ENCODE results near the gene CHP2. TPM values are rescaled to one million over a fixed set of nuclear protein-coding genes. Genes with fewer than 3 reads are reported as not detected.

CHP2 gene
- polyA plus RNA-seq, 12 donors = 0.09 to 16.3 (median 0.31) TPM; not detected in 3

DNA sequence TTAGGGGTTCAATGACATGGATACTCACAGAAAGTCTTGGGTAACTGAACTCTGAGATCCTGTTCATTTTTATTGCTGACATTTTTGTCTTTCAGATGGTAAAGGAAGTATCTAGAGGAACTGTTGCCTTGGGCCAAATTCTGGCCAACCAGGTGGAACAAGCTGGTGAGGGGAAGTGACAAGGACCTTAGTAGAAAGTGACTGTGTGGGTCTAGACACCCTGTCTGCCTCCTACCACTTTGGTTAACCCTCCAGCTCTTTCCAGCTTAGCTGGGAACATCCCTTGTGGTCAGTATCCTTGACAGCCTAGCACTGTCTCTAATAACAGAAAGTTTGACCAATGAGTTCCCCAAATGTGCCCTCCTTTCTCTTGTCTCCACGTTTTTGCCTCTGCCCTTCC is 52.2 kb downstream of the CHP2 start:
- DNase-seq = no peak

Other genes starting within 250 kb of the CHP2 start
- 100 to 1,000 TPM in 9 of 12 donors, 10 to 100 TPM in 2, not detected in 1; 49.9 to 167 (median 110) TPM for gene GGA2, start 244.5 kb upstream of the CHP2 start, polyA plus RNA-seq (ENCODE audit: insufficient read length in 12 of 12)
- 10 to 100 TPM in 11 of 12 donors, not detected in 1; 14.9 to 25.3 (median 18.6) TPM for gene EARS2, start 197.7 kb upstream of the CHP2 start, polyA plus RNA-seq (ENCODE audit: insufficient read length in 12 of 12)
- 10 to 100 TPM; 59.3 to 93.8 (median 67.3) TPM for gene UBFD1, start 197.3 kb upstream of the CHP2 start, polyA plus RNA-seq (ENCODE audit: insufficient read length in 12 of 12)
- 100 to 1,000 TPM in 5 of 12 donors, 10 to 100 TPM in 6, not detected in 1; 53.4 to 117 (median 99.1) TPM for gene NDUFAB1, start 158.7 kb upstream of the CHP2 start, polyA plus RNA-seq (ENCODE audit: insufficient read length in 12 of 12)
- 10 to 100 TPM in 8 of 12 donors, 1 to 10 TPM in 3, not detected in 1; 8.1 to 13.9 (median 10.7) TPM for gene PALB2, start 113.7 kb upstream of the CHP2 start, polyA plus RNA-seq (ENCODE audit: insufficient read length in 12 of 12)
- gene DCTN5, start 113.6 kb upstream of the CHP2 start, polyA plus RNA-seq (ENCODE audit: insufficient read length in 12 of 12) = 10 to 100 TPM in 11 of 12 donors, not detected in 1; 30.1 to 58.0 (median 45.5) TPM
- 10 to 100 TPM in 9 of 12 donors, 1 to 10 TPM in 2, not detected in 1; 8.7 to 28.4 (median 13.1) TPM for gene PLK1, start 76.1 kb upstream of the CHP2 start, polyA plus RNA-seq (ENCODE audit: insufficient read length in 12 of 12)
- gene ERN2, start 41.8 kb upstream of the CHP2 start, polyA plus RNA-seq (ENCODE audit: insufficient read length in 12 of 12) = under 1 TPM in 5 of 12 donors, not detected in 7; 0.08 to 0.43 (median 0.17) TPM
- gene PRKCB, start 81.0 kb downstream of the CHP2 start, polyA plus RNA-seq (ENCODE audit: insufficient read length in 12 of 12) = 1 to 10 TPM in 9 of 12 donors, under 1 TPM in 2, not detected in 1; 0.75 to 6.3 (median 1.8) TPM

Data from muscle of arm (tissue), 12 donors.